ENCODE data around the gene DDX3X. TPM values are rescaled to one million over a fixed set of nuclear protein-coding genes. Genes with fewer than 3 reads are reported as not detected.

DDX3X gene
- total RNA-seq, 1 donor: 160 TPM

- H3K36me3 ChIP-seq (ENCODE audit: insufficient read depth, low read length): no peaks in the 10 kb centered on the region
- no peaks in the 10 kb centered on the region for H3K27me3 ChIP-seq (ENCODE audit: insufficient read depth, low read length)
- no peaks in the 10 kb centered on the region for H3K79me2 ChIP-seq (ENCODE audit: insufficient read depth, low read length)
- DNase-seq (ENCODE audit: insufficient read length, low spot score, missing footprints): peak; percentile 19
- no peak for TF ChIP-seq CTCF (IDR thresholded peaks at IDR 0.05; ENCODE audit: extremely low read depth, low read depth, low read length)
- no peak overlapping the region for H3K4me3 ChIP-seq (ENCODE audit: insufficient read depth, low read length)
- no peak overlapping the region for H3K4me2 ChIP-seq (ENCODE audit: insufficient read depth, low read length)
- H3K9me3 ChIP-seq (ENCODE audit: low read depth, low read length): no peaks in the 10 kb centered on the region
- peaks cover 24% of the 10 kb centered on the region for H3K4me1 ChIP-seq (ENCODE audit: insufficient read depth, low read length)
- no peak overlapping the region for H2AFZ ChIP-seq (ENCODE audit: low read length)
- H4K20me1 ChIP-seq (ENCODE audit: insufficient read depth, low read length): no peaks in the 10 kb centered on the region
- no peak overlapping the region for H3K27ac ChIP-seq (ENCODE audit: low read depth, low read length)
These were observed 31.6 kb upstream of the DDX3X start for GRCh38 chrX:41302370-41302769.

- Histone ChIP-seq H3K79me2 (ENCODE audit: insufficient read depth, low read length) (no peaks in the 10 kb centered on the region), H3K27ac (ENCODE audit: low read depth, low read length) (no peak overlapping the region), H3K4me2 (ENCODE audit: insufficient read depth, low read length) (no peak overlapping the region), H4K20me1 (ENCODE audit: insufficient read depth, low read length) (no peaks in the 10 kb centered on the region), H2AFZ (ENCODE audit: low read length) (no peak overlapping the region), H3K4me1 (ENCODE audit: insufficient read depth, low read length) (peaks cover 23% of the 10 kb centered on the region), H3K4me3 (ENCODE audit: insufficient read depth, low read length) (no peak overlapping the region), H3K9me3 (ENCODE audit: low read depth, low read length) (no peaks in the 10 kb centered on the region), H3K36me3 (ENCODE audit: insufficient read depth, low read length) (no peaks in the 10 kb centered on the region), H3K27me3 (ENCODE audit: insufficient read depth, low read length) (no peaks in the 10 kb centered on the region)
- DNase-seq (ENCODE audit: insufficient read length, low spot score, missing footprints): peak; percentile 79
- no peak for TF ChIP-seq CTCF (IDR thresholded peaks at IDR 0.05; ENCODE audit: extremely low read depth, low read depth, low read length)
These were observed 30.9 kb upstream of the DDX3X start for GRCh38 chrX:41303013-41303412.

GRCh38 chrX:41304178-41304577 is 29.8 kb upstream of the DDX3X start:
- DNase-seq (ENCODE audit: insufficient read length, low spot score, missing footprints): no peak
- H3K36me3 ChIP-seq (ENCODE audit: insufficient read depth, low read length): no peaks in the 10 kb centered on the region
- H3K27ac ChIP-seq (ENCODE audit: low read depth, low read length): no peak overlapping the region
- H3K4me2 ChIP-seq (ENCODE audit: insufficient read depth, low read length): no peak overlapping the region
- no peaks in the 10 kb centered on the region for H3K27me3 ChIP-seq (ENCODE audit: insufficient read depth, low read length)
- no peak overlapping the region for H2AFZ ChIP-seq (ENCODE audit: low read length)
- TF ChIP-seq CTCF (IDR thresholded peaks at IDR 0.05; ENCODE audit: extremely low read depth, low read depth, low read length): no peak
- peaks cover 20% of the 10 kb centered on the region for H3K4me1 ChIP-seq (ENCODE audit: insufficient read depth, low read length)
- no peaks in the 10 kb centered on the region for H3K79me2 ChIP-seq (ENCODE audit: insufficient read depth, low read length)
- H3K4me3 ChIP-seq (ENCODE audit: insufficient read depth, low read length): no peak overlapping the region
- H4K20me1 ChIP-seq (ENCODE audit: insufficient read depth, low read length): no peaks in the 10 kb centered on the region
- no peaks in the 10 kb centered on the region for H3K9me3 ChIP-seq (ENCODE audit: low read depth, low read length)

- peak; percentile 49 for DNase-seq (ENCODE audit: insufficient read length, low spot score, missing footprints)
- H3K4me3 ChIP-seq (ENCODE audit: insufficient read depth, low read length): no peak overlapping the region
These were observed 24.9 kb upstream of the DDX3X start for GRCh38 chrX:41308884-41309647.

More at GRCh38 chrX:41308884-41309647, 24.9 kb upstream of the DDX3X start:
- H3K9me3 ChIP-seq (ENCODE audit: low read depth, low read length): no peaks in the 10 kb centered on the region
- no peaks in the 10 kb centered on the region for H3K36me3 ChIP-seq (ENCODE audit: insufficient read depth, low read length)
- no peaks in the 10 kb centered on the region for H3K79me2 ChIP-seq (ENCODE audit: insufficient read depth, low read length)
- no peaks in the 10 kb centered on the region for H4K20me1 ChIP-seq (ENCODE audit: insufficient read depth, low read length)
- H3K4me2 ChIP-seq (ENCODE audit: insufficient read depth, low read length): no peak overlapping the region
- H3K4me1 ChIP-seq (ENCODE audit: insufficient read depth, low read length): peaks cover 11% of the 10 kb centered on the region
- H3K27me3 ChIP-seq (ENCODE audit: insufficient read depth, low read length): no peaks in the 10 kb centered on the region
- TF ChIP-seq CTCF (IDR thresholded peaks at IDR 0.05; ENCODE audit: extremely low read depth, low read depth, low read length): no peak
- no peak overlapping the region for H3K27ac ChIP-seq (ENCODE audit: low read depth, low read length)
- H2AFZ ChIP-seq (ENCODE audit: low read length): peak overlapping the region; percentile 74

Data from osteoblast (primary cell).